ENCODE results near the gene CLIC6.

DNA sequence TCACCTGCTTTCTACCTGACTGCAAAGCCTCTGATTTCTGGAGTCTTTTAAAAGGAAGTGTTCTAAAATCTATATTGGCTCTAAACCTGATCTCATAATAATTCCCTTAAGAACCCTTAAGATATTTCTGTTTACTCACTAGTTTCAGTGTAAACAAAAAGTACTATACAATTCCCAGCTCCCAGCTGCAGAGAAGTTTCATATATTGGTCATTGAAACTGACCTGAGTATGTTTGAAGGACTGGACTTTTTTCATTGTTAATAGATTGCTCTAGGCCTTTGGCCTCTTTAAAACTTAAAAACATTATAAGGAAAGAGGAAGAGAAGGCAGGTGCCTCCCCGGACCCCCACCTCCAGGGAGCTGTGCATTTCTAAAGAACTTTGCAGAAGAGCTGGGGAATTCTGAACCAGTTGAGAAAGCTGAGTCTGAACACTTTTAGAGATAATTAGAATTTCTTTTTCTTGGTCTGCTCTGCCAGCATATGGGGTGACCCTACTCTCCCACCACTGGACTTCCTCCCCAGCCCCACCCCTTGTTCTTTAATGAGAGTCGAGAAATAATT lies 23.7 kb downstream of the CLIC6 start:
- TF ChIP-seq, protein P1, sequence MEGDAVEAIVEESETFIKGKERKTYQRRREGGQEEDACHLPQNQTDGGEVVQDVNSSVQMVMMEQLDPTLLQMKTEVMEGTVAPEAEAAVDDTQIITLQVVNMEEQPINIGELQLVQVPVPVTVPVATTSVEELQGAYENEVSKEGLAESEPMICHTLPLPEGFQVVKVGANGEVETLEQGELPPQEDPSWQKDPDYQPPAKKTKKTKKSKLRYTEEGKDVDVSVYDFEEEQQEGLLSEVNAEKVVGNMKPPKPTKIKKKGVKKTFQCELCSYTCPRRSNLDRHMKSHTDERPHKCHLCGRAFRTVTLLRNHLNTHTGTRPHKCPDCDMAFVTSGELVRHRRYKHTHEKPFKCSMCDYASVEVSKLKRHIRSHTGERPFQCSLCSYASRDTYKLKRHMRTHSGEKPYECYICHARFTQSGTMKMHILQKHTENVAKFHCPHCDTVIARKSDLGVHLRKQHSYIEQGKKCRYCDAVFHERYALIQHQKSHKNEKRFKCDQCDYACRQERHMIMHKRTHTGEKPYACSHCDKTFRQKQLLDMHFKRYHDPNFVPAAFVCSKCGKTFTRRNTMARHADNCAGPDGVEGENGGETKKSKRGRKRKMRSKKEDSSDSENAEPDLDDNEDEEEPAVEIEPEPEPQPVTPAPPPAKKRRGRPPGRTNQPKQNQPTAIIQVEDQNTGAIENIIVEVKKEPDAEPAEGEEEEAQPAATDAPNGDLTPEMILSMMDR (conservative IDR thresholded peaks at IDR 0.05; ENCODE audit: low read depth, low read length): no peak
- TF ChIP-seq EZH2 (IDR thresholded peaks at IDR 0.05; ENCODE audit: low read length, unreplicated experiment): no peak
- TF ChIP-seq EZH2phosphoT487 (IDR thresholded peaks at IDR 0.05; ENCODE audit: borderline replicate concordance, low read length): no peak
